Mucosa of stomach (tissue), 1 donor: ENCODE results near the gene MRPL42.

Experiments used
- H3K27me3 ChIP-seq: one replicate; pipeline ENCODE4 v1.7.0; 2013; ENCODE audit warnings: mild to moderate bottlenecking, low read length; ENCODE audit not compliant: control insufficient read depth, insufficient read depth
- H3K36me3 ChIP-seq: one replicate; pipeline ENCODE4 v1.7.0; 2013; ENCODE audit warnings: low read length; ENCODE audit not compliant: control insufficient read depth, insufficient read depth
- H3K4me1 ChIP-seq: one replicate; pipeline ENCODE4 v1.7.0; 2013; ENCODE audit warnings: mild to moderate bottlenecking, low read length; ENCODE audit not compliant: control insufficient read depth, insufficient read depth
- H3K4me3 ChIP-seq: one replicate; pipeline ENCODE4 v1.7.0; 2013; ENCODE audit warnings: low read length
- H3K9ac ChIP-seq: one replicate; pipeline ENCODE4 v1.7.0; 2013; ENCODE audit warnings: mild to moderate bottlenecking, low read length, moderate library complexity
- H3K9me3 ChIP-seq: one replicate; pipeline ENCODE4 v1.7.0; 2013; ENCODE audit warnings: mild to moderate bottlenecking, low read length, moderate library complexity; ENCODE audit not compliant: control insufficient read depth
- donor health status: Pancreatic carcinoma.

Gene MRPL42

GRCh38 chr12:93514853-93515252 is 47.5 kb downstream of the MRPL42 start:
- Histone ChIP-seq H3K4me1 (no peaks in the 10 kb centered on the region), H3K9me3 (no peaks in the 10 kb centered on the region), H3K4me3 (no peak overlapping the region), H3K27me3 (no peaks in the 10 kb centered on the region), H3K9ac (no peak overlapping the region), H3K36me3 (no peaks in the 10 kb centered on the region)

GRCh38 chr12:93518725-93519124 is 51.4 kb downstream of the MRPL42 start:
- Histone ChIP-seq H3K36me3 (no peaks in the 10 kb centered on the region), H3K27me3 (no peaks in the 10 kb centered on the region), H3K9me3 (no peaks in the 10 kb centered on the region), H3K9ac (no peak overlapping the region), H3K4me3 (no peak overlapping the region), H3K4me1 (no peaks in the 10 kb centered on the region)

- Histone ChIP-seq H3K27me3 (no peaks in the 10 kb centered on the region), H3K36me3 (no peaks in the 10 kb centered on the region), H3K9ac (no peak overlapping the region), H3K9me3 (no peaks in the 10 kb centered on the region), H3K4me3 (no peak overlapping the region), H3K4me1 (peaks cover 10% of the 10 kb centered on the region)
These were observed 52.5 kb downstream of the MRPL42 start for GRCh38 chr12:93519859-93520258.

GRCh38 chr12:93520454-93520853 is 53.1 kb downstream of the MRPL42 start:
- Histone ChIP-seq H3K4me3 (no peak overlapping the region), H3K9me3 (no peaks in the 10 kb centered on the region), H3K27me3 (no peaks in the 10 kb centered on the region), H3K4me1 (peaks cover 13% of the 10 kb centered on the region), H3K9ac (no peak overlapping the region), H3K36me3 (no peaks in the 10 kb centered on the region)

- Histone ChIP-seq H3K4me1 (peaks cover 13% of the 10 kb centered on the region), H3K9ac (no peak overlapping the region), H3K4me3 (no peak overlapping the region), H3K36me3 (no peaks in the 10 kb centered on the region), H3K9me3 (no peaks in the 10 kb centered on the region), H3K27me3 (no peaks in the 10 kb centered on the region)
These were observed 54.1 kb downstream of the MRPL42 start for GRCh38 chr12:93521225-93522080.

- Histone ChIP-seq H3K9me3 (no peaks in the 10 kb centered on the region), H3K9ac (no peak overlapping the region), H3K4me1 (peaks cover 14% of the 10 kb centered on the region), H3K27me3 (no peaks in the 10 kb centered on the region), H3K4me3 (no peak overlapping the region), H3K36me3 (no peaks in the 10 kb centered on the region)
These were observed 57.2 kb downstream of the MRPL42 start for GRCh38 chr12:93524386-93525133.

GRCh38 chr12:93526786-93527428 is 59.6 kb downstream of the MRPL42 start:
- H3K36me3 ChIP-seq, result no peaks in the 10 kb centered on the region
- H3K27me3 ChIP-seq, result no peaks in the 10 kb centered on the region
- H3K9ac ChIP-seq, result no peak overlapping the region
- H3K4me1 ChIP-seq, result peaks cover 21% of the 10 kb centered on the region
- H3K4me3 ChIP-seq, result no peak overlapping the region
- H3K9me3 ChIP-seq, result no peaks in the 10 kb centered on the region

- Histone ChIP-seq H3K9ac (no peak overlapping the region), H3K27me3 (no peaks in the 10 kb centered on the region), H3K9me3 (no peaks in the 10 kb centered on the region), H3K4me1 (peaks cover 8% of the 10 kb centered on the region), H3K4me3 (no peak overlapping the region), H3K36me3 (no peaks in the 10 kb centered on the region)
These were observed 63.0 kb downstream of the MRPL42 start for GRCh38 chr12:93530358-93530757.

- no peaks in the 10 kb centered on the region for H3K27me3 ChIP-seq
- H3K9me3 ChIP-seq, result no peaks in the 10 kb centered on the region
- no peaks in the 10 kb centered on the region for H3K36me3 ChIP-seq
- peaks cover 8% of the 10 kb centered on the region for H3K4me1 ChIP-seq
- H3K4me3 ChIP-seq, result no peak overlapping the region
- no peak overlapping the region for H3K9ac ChIP-seq
These were observed 66.0 kb downstream of the MRPL42 start for GRCh38 chr12:93533310-93533709.

GRCh38 chr12:93536111-93536765 is 68.9 kb downstream of the MRPL42 start:
- Histone ChIP-seq H3K4me1 (no peaks in the 10 kb centered on the region), H3K36me3 (no peaks in the 10 kb centered on the region), H3K27me3 (no peaks in the 10 kb centered on the region), H3K9ac (no peak overlapping the region), H3K4me3 (no peak overlapping the region), H3K9me3 (no peaks in the 10 kb centered on the region)

GRCh38 chr12:93536766-93537488 is 69.6 kb downstream of the MRPL42 start:
- Histone ChIP-seq H3K36me3 (no peaks in the 10 kb centered on the region), H3K4me1 (no peaks in the 10 kb centered on the region), H3K27me3 (no peaks in the 10 kb centered on the region), H3K9ac (no peak overlapping the region), H3K9me3 (no peaks in the 10 kb centered on the region), H3K4me3 (no peak overlapping the region)
